Caco-2 (cell line): Measurements from ENCODE around the gene ART1. TPM values are rescaled to one million over a fixed set of nuclear protein-coding genes. Genes with fewer than 3 reads are reported as not detected.

ENCODE experiments used
- BruUV-seq: library from RNA; stranded (reverse); fragments of 400-500 nt; replicated peaks from 2 replicates; lab custom pipeline; 2021; lab: Mats Ljungman, UMichigan
- CTCF ChIA-PET: fragments of 300-600 bp; sonication (Branson Sonifier 250); formaldehyde crosslinking; loops from one replicate; lab custom pipeline; 2022; ENCODE audit warnings: antibody characterized with exemption; lab: Charles Lee
- POLR2A ChIA-PET: fragments of 300-600 bp; sonication (Branson Sonifier 250); formaldehyde crosslinking; loops from one replicate; lab custom pipeline; 2022; ENCODE audit warnings: antibody characterized with exemption; lab: Charles Lee
- DNase-seq, 2 experiments: peaks; one replicate each; pipeline versions ENCODE4 v3.0.0 to v3.0.0-alpha.2; 2020 to 2022
- H3K27me3 ChIP-seq: replicated peaks from 2 replicates; pipeline ENCODE4 v1.6.0; 2011; ENCODE audit warnings: low read length; ENCODE audit not compliant: control insufficient read depth, insufficient read depth
- H3K36me3 ChIP-seq: 2 replicates; pipeline ENCODE4 v1.5.1; 2011; ENCODE audit warnings: low read length; ENCODE audit not compliant: control insufficient read depth, insufficient read depth
- H3K4me1 ChIP-seq: fragments of 250-450 bp; sonication (Bioruptor Pico); 2 replicates; pipeline ENCODE4 v1.5.1; 2020; ENCODE audit warnings: mild to moderate bottlenecking
- H3K4me3 ChIP-seq: 2 replicates; pipeline ENCODE4 v1.5.1; 2011; ENCODE audit warnings: low read depth, mild to moderate bottlenecking, control low read depth, low read length
- H3K9me3 ChIP-seq: fragments of 250-450 bp; sonication (Bioruptor Pico); 2 replicates; pipeline ENCODE4 v1.5.1; 2020; ENCODE audit warnings: mild to moderate bottlenecking, moderate library complexity
- H3K27ac Mint-ChIP-seq: one replicate; pipeline ENCODE4 v1.8.0; 2022; ENCODE audit warnings: mixed read lengths; ENCODE audit not compliant: unreplicated experiment
- H3K27me3 Mint-ChIP-seq: one replicate; pipeline ENCODE4 v1.8.0; 2022; ENCODE audit warnings: mixed read lengths; ENCODE audit not compliant: insufficient read depth, unreplicated experiment
- H3K36me3 Mint-ChIP-seq: one replicate; pipeline ENCODE4 v1.8.0; 2022; ENCODE audit warnings: mild to moderate bottlenecking, mixed read lengths; ENCODE audit not compliant: insufficient read depth, unreplicated experiment
- H3K4me1 Mint-ChIP-seq: one replicate; pipeline ENCODE4 v1.8.0; 2022; ENCODE audit warnings: low read depth, mixed read lengths; ENCODE audit not compliant: unreplicated experiment
- H3K4me3 Mint-ChIP-seq: one replicate; pipeline ENCODE4 v1.8.0; 2022; ENCODE audit warnings: mild to moderate bottlenecking, moderate library complexity, mixed read lengths; ENCODE audit not compliant: unreplicated experiment
- H3K9me3 Mint-ChIP-seq: one replicate; pipeline ENCODE4 v1.8.0; 2022; ENCODE audit warnings: mixed read lengths; ENCODE audit not compliant: unreplicated experiment
- CTCF ChIP-seq, 2 experiments: fragments of 200-600 bp in 1 of 2; IDR thresholded peaks; 1 replicate in 1 of 2; 2 replicates in 1 of 2; pipeline versions ENCODE4 v1.5.1 to v1.8.0; 2011 to 2022; ENCODE audit warnings: antibody characterized with exemption in 1 of 2, control low read depth in 1 of 2, inconsistent platforms in 1 of 2, low read depth in 1 of 2, low read length in 1 of 2, mild to moderate bottlenecking in 1 of 2, moderate library complexity in 1 of 2; ENCODE audit not compliant: insufficient read depth in 1 of 2, severe bottlenecking in 1 of 2, unreplicated experiment in 1 of 2
- intact Hi-C: fragments of 100-400 bp; cut with micrococcal nuclease; formaldehyde crosslinking; loops from one replicate; pipeline ENCODE4 v1.10.0; 2022; ENCODE audit not compliant: unreplicated experiment
- total RNA-seq: library from RNA; stranded (reverse); gene quantifications from 2 replicates; pipeline ENCODE4 v1.2.3, GENCODE V29; 2022

The ART1 gene
- total RNA-seq, 1 experiment from 2014 or later = not detected

GRCh38 chr11:3609416-3610265 is 35.3 kb upstream of the ART1 start:
- no peak overlapping the region for H3K27ac Mint-ChIP-seq
- POLR2A ChIA-PET = no interaction called here
- H3K27me3 Mint-ChIP-seq = no peaks in the 10 kb centered on the region
- H3K4me3 Mint-ChIP-seq = no peak overlapping the region
- H3K4me3 ChIP-seq = no peak overlapping the region
- intact Hi-C loops = loop anchor here (1.0 to 2.0 kb wide), 3 partner anchors 27 to 155 kb away; no protein-coding TSS in a partner anchor
- H3K4me1 Mint-ChIP-seq = peaks cover 13% of the 10 kb centered on the region
- 0 out of 2 replicates have a peak, but pooled peaks cover 6% of the 10 kb centered on the region for H3K9me3 ChIP-seq
- DNase-seq = peak in 1 of 2 experiments; percentile 68
- peak; percentile 89 to 94 for TF ChIP-seq CTCF (IDR thresholded peaks at IDR 0.05; ENCODE audit: insufficient read depth in 1 of 2, low read depth in 1 of 2, low read length in 1 of 2, severe bottlenecking in 1 of 2, unreplicated experiment in 1 of 2)
- H3K36me3 ChIP-seq = no peaks in the 10 kb centered on the region
- no peaks in the 10 kb centered on the region for H3K27me3 ChIP-seq
- H3K4me1 ChIP-seq = peaks cover 11% of the 10 kb centered on the region
- BruUV-seq = no TSS peak
- CTCF ChIA-PET = interaction anchor here (1.3 kb wide), 1 partner anchor 156 kb away, joined by 3 read pairs; no protein-coding TSS in a partner anchor
- H3K9me3 Mint-ChIP-seq = no peaks in the 10 kb centered on the region
- H3K36me3 Mint-ChIP-seq = peaks cover 5% of the 10 kb centered on the region

- H3K36me3 ChIP-seq = no peaks in the 10 kb centered on the region
- peaks cover 5% of the 10 kb centered on the region for H3K36me3 Mint-ChIP-seq
- H3K9me3 ChIP-seq = 0 out of 2 replicates have a peak, but pooled peaks cover 6% of the 10 kb centered on the region
- H3K4me3 Mint-ChIP-seq = no peak overlapping the region
- H3K4me1 ChIP-seq = peaks cover 2% of the 10 kb centered on the region
- TF ChIP-seq CTCF (IDR thresholded peaks at IDR 0.05; ENCODE audit: insufficient read depth in 1 of 2, low read depth in 1 of 2, low read length in 1 of 2, severe bottlenecking in 1 of 2, unreplicated experiment in 1 of 2) = no peak
- intact Hi-C loops = no loop called here
- H3K27me3 Mint-ChIP-seq = no peaks in the 10 kb centered on the region
- POLR2A ChIA-PET = no interaction called here
- CTCF ChIA-PET = interaction anchor here (0.6 kb wide), 1 partner anchor 8 kb away, joined by 3 read pairs; no protein-coding TSS in a partner anchor
- H3K4me3 ChIP-seq = no peak overlapping the region
- H3K27me3 ChIP-seq = no peaks in the 10 kb centered on the region
- BruUV-seq = no TSS peak
- H3K4me1 Mint-ChIP-seq = peaks cover 3% of the 10 kb centered on the region
- no peak overlapping the region for H3K27ac Mint-ChIP-seq
- no peak for DNase-seq
- no peaks in the 10 kb centered on the region for H3K9me3 Mint-ChIP-seq
These were observed 34.1 kb upstream of the ART1 start for GRCh38 chr11:3610846-3611245.

GRCh38 chr11:3611976-3612678 is 32.8 kb upstream of the ART1 start:
- BruUV-seq = no TSS peak

More at GRCh38 chr11:3611976-3612678, 32.8 kb upstream of the ART1 start:
- peaks cover 5% of the 10 kb centered on the region for H3K36me3 Mint-ChIP-seq
- no peaks in the 10 kb centered on the region for H3K4me1 ChIP-seq
- H3K4me3 Mint-ChIP-seq = no peak overlapping the region
- no peak for TF ChIP-seq CTCF (IDR thresholded peaks at IDR 0.05; ENCODE audit: insufficient read depth in 1 of 2, low read depth in 1 of 2, low read length in 1 of 2, severe bottlenecking in 1 of 2, unreplicated experiment in 1 of 2)
- no peaks in the 10 kb centered on the region for H3K9me3 Mint-ChIP-seq
- 0 out of 2 replicates have a peak, but pooled peaks cover 6% of the 10 kb centered on the region for H3K9me3 ChIP-seq
- no peak overlapping the region for H3K27ac Mint-ChIP-seq
- no peaks in the 10 kb centered on the region for H3K27me3 Mint-ChIP-seq
- ChIA-PET POLR2A (no interaction called here), CTCF (no interaction called here)
- no peaks in the 10 kb centered on the region for H3K4me1 Mint-ChIP-seq
- DNase-seq = no peak
- no peaks in the 10 kb centered on the region for H3K27me3 ChIP-seq
- no peaks in the 10 kb centered on the region for H3K36me3 ChIP-seq
- intact Hi-C loops = no loop called here
- no peak overlapping the region for H3K4me3 ChIP-seq
